ENCODE data around the gene ZDHHC14. TPM values are rescaled to one million over a fixed set of nuclear protein-coding genes. Genes with fewer than 3 reads are reported as not detected.

The ZDHHC14 gene
- total and polyA plus RNA-seq, 8 donors: 8.2 to 33.2 (median 25.8) TPM

DNA sequence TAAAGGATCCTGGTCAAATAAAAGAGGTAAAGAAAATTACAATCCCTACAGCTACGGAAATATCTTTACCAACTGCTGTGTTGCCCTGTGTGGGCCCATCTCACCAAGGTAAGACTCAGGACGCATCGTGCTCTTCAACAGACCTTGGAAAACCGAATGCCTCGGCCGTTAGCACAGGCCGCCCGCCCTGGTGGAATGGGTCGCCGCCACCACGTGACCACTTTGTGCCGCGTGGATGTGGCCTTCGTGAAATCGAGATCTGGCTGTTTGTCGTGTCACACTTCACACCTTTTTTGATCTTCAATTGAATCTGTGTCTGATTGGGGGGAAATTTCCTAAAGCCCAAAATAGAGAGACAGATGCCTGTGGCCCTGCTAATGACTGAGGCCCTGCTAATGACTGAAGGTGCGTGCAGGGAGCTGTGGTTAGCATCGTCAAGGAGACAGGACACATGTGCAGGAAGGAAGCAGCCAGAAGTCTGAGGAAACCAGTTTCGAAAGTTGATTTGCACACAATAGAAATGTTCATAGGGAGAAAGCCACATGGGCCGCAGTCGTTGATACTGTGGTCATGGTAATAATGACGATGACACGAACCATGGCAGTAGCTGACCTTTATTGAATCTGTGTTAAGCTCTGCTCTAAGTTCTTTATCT, 266.4 kb downstream of the ZDHHC14 start:
- TF ChIP-seq, protein P1, sequence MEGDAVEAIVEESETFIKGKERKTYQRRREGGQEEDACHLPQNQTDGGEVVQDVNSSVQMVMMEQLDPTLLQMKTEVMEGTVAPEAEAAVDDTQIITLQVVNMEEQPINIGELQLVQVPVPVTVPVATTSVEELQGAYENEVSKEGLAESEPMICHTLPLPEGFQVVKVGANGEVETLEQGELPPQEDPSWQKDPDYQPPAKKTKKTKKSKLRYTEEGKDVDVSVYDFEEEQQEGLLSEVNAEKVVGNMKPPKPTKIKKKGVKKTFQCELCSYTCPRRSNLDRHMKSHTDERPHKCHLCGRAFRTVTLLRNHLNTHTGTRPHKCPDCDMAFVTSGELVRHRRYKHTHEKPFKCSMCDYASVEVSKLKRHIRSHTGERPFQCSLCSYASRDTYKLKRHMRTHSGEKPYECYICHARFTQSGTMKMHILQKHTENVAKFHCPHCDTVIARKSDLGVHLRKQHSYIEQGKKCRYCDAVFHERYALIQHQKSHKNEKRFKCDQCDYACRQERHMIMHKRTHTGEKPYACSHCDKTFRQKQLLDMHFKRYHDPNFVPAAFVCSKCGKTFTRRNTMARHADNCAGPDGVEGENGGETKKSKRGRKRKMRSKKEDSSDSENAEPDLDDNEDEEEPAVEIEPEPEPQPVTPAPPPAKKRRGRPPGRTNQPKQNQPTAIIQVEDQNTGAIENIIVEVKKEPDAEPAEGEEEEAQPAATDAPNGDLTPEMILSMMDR (IDR thresholded peaks at IDR 0.05): no peak
- DNase-seq (no peak), ATAC-seq (no peak)
- intact Hi-C loops (cut with DNase I): no loop called here
- peaks cover 0 to 25% of the 10 kb centered on the region in 2 donors for H3K4me1 ChIP-seq
- no peaks in the 10 kb centered on the region for H3K36me3 ChIP-seq
- H3K27ac ChIP-seq: no peak overlapping the region
- no peaks in the 10 kb centered on the region for H3K9me3 ChIP-seq
- H3K27me3 ChIP-seq: peaks cover 0 to 4% of the 10 kb centered on the region in 2 donors
- no peak overlapping the region for H3K4me3 ChIP-seq

DNA sequence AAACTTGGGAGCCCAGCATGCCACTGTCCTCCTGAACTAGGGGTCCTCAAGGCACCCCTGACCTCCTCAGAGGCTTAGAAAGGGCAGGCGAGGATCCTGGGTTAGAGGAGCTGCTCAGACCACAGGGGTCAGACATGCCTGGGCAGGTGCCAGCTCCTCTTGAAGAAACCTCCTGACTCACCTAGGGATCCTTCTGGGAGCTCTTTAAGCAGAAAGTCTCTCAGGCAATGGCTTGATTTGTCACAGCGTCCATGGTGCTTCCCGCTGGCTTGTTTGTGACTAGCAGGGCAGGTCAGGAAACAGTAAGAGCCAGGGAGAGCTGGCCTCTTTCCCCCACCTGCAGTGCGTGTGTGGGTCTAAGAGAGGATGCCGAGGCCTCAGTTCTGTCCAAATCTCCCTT, 267.6 kb downstream of the ZDHHC14 start:
- DNase-seq: no peak
- Histone ChIP-seq H3K4me1 (peaks cover 0 to 25% of the 10 kb centered on the region in 2 donors), H3K36me3 (no peaks in the 10 kb centered on the region), H3K27ac (no peak overlapping the region), H3K4me3 (no peak overlapping the region), H3K9me3 (no peaks in the 10 kb centered on the region), H3K27me3 (peaks cover 0 to 4% of the 10 kb centered on the region in 2 donors)
- TF ChIP-seq, protein P1 (IDR thresholded peaks at IDR 0.05): no peak
- intact Hi-C loops (cut with DNase I): no loop called here
- no peak for ATAC-seq

DNA sequence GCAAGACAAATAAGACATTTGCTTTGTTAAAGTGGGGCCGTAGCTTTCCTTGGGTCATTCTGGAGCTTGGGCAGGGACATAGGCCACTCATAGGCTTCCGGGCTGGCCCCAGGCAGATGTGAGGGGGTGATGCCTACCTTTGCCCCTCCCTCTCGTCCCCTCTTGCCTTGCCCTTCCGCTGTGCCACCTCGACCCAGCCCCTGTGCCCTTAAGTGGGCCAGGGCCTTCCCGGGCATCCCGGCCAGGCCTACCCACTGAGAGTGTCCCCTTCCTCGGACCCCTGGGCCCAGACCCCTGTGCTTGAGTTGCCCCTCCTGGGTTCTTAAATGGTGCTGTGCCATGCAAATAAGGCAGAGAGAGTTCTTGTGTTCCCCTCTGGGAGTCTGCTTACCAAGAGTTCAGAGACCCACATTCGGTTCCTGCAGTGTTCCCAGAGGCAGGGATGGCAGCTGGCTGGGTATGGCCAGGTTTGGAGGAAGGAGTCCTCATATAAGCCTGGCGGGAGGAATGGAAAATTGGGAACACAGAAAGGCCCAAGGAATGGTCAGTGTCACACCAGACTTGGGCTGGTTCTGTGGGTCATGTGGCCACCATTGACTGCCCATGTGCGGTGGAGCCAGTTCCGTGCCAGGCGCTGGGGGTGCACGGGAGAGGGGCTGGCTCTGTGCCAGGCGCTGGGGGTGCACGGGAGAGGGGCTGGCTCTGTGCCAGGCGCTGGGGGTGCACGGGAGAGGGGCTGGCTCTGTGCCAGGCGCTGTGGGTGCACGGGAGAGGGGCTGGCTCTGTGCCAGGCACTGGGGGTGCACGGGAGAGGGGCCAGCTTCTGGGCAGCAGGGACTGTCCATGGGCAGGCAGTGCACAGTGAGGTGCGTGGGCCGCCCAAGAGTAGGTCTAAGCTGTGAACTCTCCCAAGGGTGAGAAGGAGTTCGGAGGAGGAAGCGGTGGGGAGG, 268.6 kb downstream of the ZDHHC14 start:
- intact Hi-C loops (cut with DNase I): no loop called here
- Histone ChIP-seq H3K9me3 (no peaks in the 10 kb centered on the region), H3K36me3 (peaks cover 0 to 6% of the 10 kb centered on the region in 2 donors), H3K4me1 (peaks cover 0 to 25% of the 10 kb centered on the region in 2 donors), H3K27me3 (no peaks in the 10 kb centered on the region), H3K4me3 (no peak overlapping the region), H3K27ac (no peak overlapping the region)
- no peak for ATAC-seq
- TF ChIP-seq, protein P1 (IDR thresholded peaks at IDR 0.05): no peak
- DNase-seq: peak in 1 of 4 donors; percentile 42

DNA sequence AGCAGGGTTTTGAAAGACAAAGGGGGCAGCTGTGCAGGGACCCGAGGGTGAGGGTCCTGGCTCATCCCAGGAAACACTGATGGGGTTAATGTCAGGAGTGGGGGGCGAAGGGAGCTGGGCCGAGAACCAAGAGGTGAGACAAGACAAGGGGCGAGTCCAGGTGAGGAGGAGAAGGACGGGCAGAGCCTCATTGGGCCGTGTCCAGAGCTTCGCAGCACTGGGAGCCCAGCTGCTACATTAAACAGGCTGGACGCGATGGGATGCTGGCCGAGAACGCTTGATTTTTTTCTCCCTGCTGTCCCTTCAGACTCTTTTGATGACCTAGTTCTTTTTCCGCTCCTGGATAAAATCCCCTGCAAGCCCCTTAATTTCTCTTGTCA, 269.3 kb downstream of the ZDHHC14 start:
- Histone ChIP-seq H3K27me3 (no peaks in the 10 kb centered on the region), H3K9me3 (no peaks in the 10 kb centered on the region), H3K4me3 (no peak overlapping the region), H3K36me3 (peaks cover 0 to 6% of the 10 kb centered on the region in 2 donors), H3K27ac (no peak overlapping the region), H3K4me1 (peaks cover 0 to 25% of the 10 kb centered on the region in 2 donors)
- ATAC-seq: no peak
- peak in 2 of 4 donors; percentile 38 to 76 for DNase-seq
- TF ChIP-seq, protein P1 (IDR thresholded peaks at IDR 0.05): no peak
- intact Hi-C loops (cut with DNase I): no loop called here

DNA sequence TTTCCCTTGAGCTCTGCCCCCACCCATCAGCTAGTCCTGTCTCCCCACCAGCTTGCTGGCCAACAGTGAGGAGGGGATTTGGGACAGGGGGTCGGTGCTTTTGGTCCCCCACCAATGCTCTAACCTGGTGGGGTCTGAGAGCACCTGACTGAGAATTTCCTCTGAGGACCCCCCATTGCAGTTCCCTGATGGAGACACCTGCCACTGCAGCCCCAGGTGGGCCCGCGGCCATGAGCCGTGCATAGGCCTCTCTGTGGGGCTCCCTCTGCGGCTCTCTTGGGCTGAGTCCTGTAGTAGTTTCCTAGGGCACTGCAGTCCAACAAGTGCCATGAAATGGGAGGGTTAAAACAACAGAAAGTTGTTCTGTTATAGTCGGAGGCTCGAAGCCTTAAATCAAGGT, 269.8 kb downstream of the ZDHHC14 start:
- ATAC-seq (no peak), DNase-seq (no peak)
- H3K4me1 ChIP-seq: peaks cover 0 to 25% of the 10 kb centered on the region in 2 donors
- H3K4me3 ChIP-seq: no peak overlapping the region
- H3K9me3 ChIP-seq: no peaks in the 10 kb centered on the region
- no peak overlapping the region for H3K27ac ChIP-seq
- intact Hi-C loops (cut with DNase I): no loop called here
- TF ChIP-seq, protein P1 (IDR thresholded peaks at IDR 0.05): no peak
- no peaks in the 10 kb centered on the region for H3K27me3 ChIP-seq
- peaks cover 0 to 6% of the 10 kb centered on the region in 2 donors for H3K36me3 ChIP-seq

Measured in left lung (tissue), 10 donors.